Upper lobe of right lung (tissue), 1 donor: ENCODE data around the gene ARHGAP6. TPM values are rescaled to one million over a fixed set of nuclear protein-coding genes. Genes with fewer than 3 reads are reported as not detected.

ENCODE experiments used
- ATAC-seq: fragments of 200-7000 bp; cut with Tn5 transposase; one replicate; pipeline ENCODE4 v1.9.1; 2020; ENCODE audit warnings: mild to moderate bottlenecking, moderate library complexity
- DNase-seq: peaks from one replicate; pipeline ENCODE4 v3.0.0-alpha.2; 2020
- H3K27ac ChIP-seq: fragments of 200-600 bp; one replicate; pipeline ENCODE4 v1.8.0; 2022
- H3K27me3 ChIP-seq: fragments of 200-600 bp; one replicate; pipeline ENCODE4 v1.8.0; 2022; ENCODE audit warnings: mild to moderate bottlenecking
- H3K36me3 ChIP-seq: fragments of 200-600 bp; one replicate; pipeline ENCODE4 v1.8.0; 2022
- H3K4me1 ChIP-seq: fragments of 200-600 bp; one replicate; pipeline ENCODE4 v1.8.0; 2022
- H3K4me3 ChIP-seq: fragments of 200-600 bp; one replicate; pipeline ENCODE4 v1.8.0; 2022; ENCODE audit warnings: mild to moderate bottlenecking
- H3K9me3 ChIP-seq: fragments of 200-600 bp; one replicate; pipeline ENCODE4 v1.8.0; 2022
- CTCF ChIP-seq: fragments of 200-600 bp; IDR thresholded peaks from one replicate; pipeline ENCODE4 v1.8.0; 2022; ENCODE audit warnings: antibody characterized with exemption
- intact Hi-C: fragments of 100-400 bp; cut with DNase I; formaldehyde crosslinking; loops from one replicate; pipeline ENCODE4 v1.11.0; 2022
- total RNA-seq: library from RNA; stranded (reverse); fragmentation: NEBNext Ultra II Directional; extraction: Animal tissue kit (Norgen Biotek cat#: 25700); gene quantifications from one replicate; pipeline ENCODE4 v1.2.1, GENCODE V29; 2021
- donor health status: DM: no; HTN: yes; CAD: no; lungs with severe emphysema.

The ARHGAP6 gene
- total RNA-seq, 1 donor from 2014 or later: 17.1 TPM

- DNase-seq (no peak), ATAC-seq (no peak)
- no peaks in the 10 kb centered on the region for H3K27me3 ChIP-seq
- no peak overlapping the region for H3K4me3 ChIP-seq
- H3K27ac ChIP-seq: no peak overlapping the region
- no peak for TF ChIP-seq CTCF
- H3K9me3 ChIP-seq: no peaks in the 10 kb centered on the region
- H3K36me3 ChIP-seq: no peaks in the 10 kb centered on the region
- H3K4me1 ChIP-seq: no peaks in the 10 kb centered on the region
- intact Hi-C loops: no loop called here
Measured at GRCh38 chrX:11382930-11383329, 282.8 kb downstream of the ARHGAP6 start.

GRCh38 chrX:11381464-11381863 lies 284.3 kb downstream of the ARHGAP6 start:
- Histone ChIP-seq H3K9me3 (no peaks in the 10 kb centered on the region), H3K4me3 (no peak overlapping the region), H3K4me1 (no peaks in the 10 kb centered on the region), H3K36me3 (no peaks in the 10 kb centered on the region), H3K27me3 (no peaks in the 10 kb centered on the region), H3K27ac (no peak overlapping the region)
- DNase-seq (no peak), ATAC-seq (peak; percentile 83)
- TF ChIP-seq CTCF: peak; percentile 58
- intact Hi-C loops: no loop called here

- intact Hi-C loops: no loop called here
- H3K4me3 ChIP-seq: no peak overlapping the region
- H3K27ac ChIP-seq: peak overlapping the region; percentile 24
- no peak for TF ChIP-seq CTCF
- DNase-seq: no peak
- H3K36me3 ChIP-seq: no peaks in the 10 kb centered on the region
- no peaks in the 10 kb centered on the region for H3K27me3 ChIP-seq
- peak; percentile 68 for ATAC-seq
- H3K4me1 ChIP-seq: no peaks in the 10 kb centered on the region
- H3K9me3 ChIP-seq: no peaks in the 10 kb centered on the region
Measured at GRCh38 chrX:11380187-11380844, 285.4 kb downstream of the ARHGAP6 start.

GRCh38 chrX:11376163-11376562 lies 289.6 kb downstream of the ARHGAP6 start:
- no peaks in the 10 kb centered on the region for H3K27me3 ChIP-seq
- ATAC-seq (no peak), DNase-seq (no peak)
- no peak for TF ChIP-seq CTCF
- no peak overlapping the region for H3K27ac ChIP-seq
- intact Hi-C loops: no loop called here
- no peaks in the 10 kb centered on the region for H3K9me3 ChIP-seq
- no peaks in the 10 kb centered on the region for H3K36me3 ChIP-seq
- no peak overlapping the region for H3K4me3 ChIP-seq
- no peaks in the 10 kb centered on the region for H3K4me1 ChIP-seq

GRCh38 chrX:11375614-11376119 lies 290.1 kb downstream of the ARHGAP6 start:
- ATAC-seq (no peak), DNase-seq (no peak)
- H3K4me1 ChIP-seq: no peaks in the 10 kb centered on the region
- no peaks in the 10 kb centered on the region for H3K36me3 ChIP-seq
- intact Hi-C loops: no loop called here
- H3K27me3 ChIP-seq: no peaks in the 10 kb centered on the region
- no peak for TF ChIP-seq CTCF
- H3K4me3 ChIP-seq: no peak overlapping the region
- H3K27ac ChIP-seq: no peak overlapping the region
- no peaks in the 10 kb centered on the region for H3K9me3 ChIP-seq
